HG03175 (cell line): ENCODE data around the gene OR9A4.

ENCODE experiments used
- ATAC-seq: cut with Tn5 transposase; IDR thresholded peaks from one replicate; pipeline ENCODE4 v1.9.1; 2021; ENCODE audit warnings: mild to moderate bottlenecking, moderate library complexity; ENCODE audit not compliant: unreplicated experiment

The OR9A4 gene

DNA sequence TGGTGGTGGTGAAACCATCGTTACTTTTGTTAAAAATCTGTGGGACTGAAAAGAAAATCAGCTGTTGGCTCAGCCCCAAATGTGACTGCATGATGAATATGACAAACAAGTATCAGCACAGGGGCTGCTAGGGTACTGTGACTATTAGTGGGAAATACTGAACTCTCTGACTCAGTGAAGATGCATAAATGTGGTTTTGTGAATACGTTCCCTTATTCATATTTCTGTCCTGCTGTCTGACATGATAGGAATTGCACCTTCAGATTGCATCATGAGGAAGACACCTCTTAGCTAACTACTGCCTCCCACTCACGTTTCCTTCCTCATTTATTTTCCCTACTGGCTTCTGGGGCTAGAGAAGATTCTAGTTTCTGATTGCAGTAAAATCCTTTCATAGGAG, 29.2 kb downstream of the OR9A4 start:
- no peak for ATAC-seq

DNA sequence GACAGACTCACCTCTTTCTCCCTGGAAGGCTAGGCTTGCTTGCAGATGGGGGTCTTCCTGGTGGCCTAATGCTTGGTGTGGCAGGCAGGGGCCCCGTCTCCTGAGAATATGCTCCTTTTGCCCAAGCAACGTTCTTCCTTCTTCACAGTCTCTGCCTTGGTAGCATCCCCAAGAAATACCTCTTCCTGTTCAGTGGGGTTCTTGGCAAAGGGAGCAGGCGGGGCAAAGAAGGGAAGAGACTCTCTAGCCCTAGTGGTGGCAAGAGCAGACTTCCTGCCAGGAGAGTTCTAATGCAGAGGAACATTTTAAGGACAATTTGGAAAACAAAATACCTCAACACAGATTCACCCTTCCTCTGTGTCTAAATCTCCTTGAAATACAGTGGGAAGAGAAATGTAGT, 30.6 kb downstream of the OR9A4 start, which contains the start of gene CLEC5A:
CLEC5A (minus strand) TSS at position 179 of the 400 bp plus-strand sequence. CDS start 682 bp downstream, outside the sequence.
- no peak for ATAC-seq

GRCh38 chr7:141949021-141949420, 32.8 kb downstream of the OR9A4 start:
- no peak for ATAC-seq

DNA sequence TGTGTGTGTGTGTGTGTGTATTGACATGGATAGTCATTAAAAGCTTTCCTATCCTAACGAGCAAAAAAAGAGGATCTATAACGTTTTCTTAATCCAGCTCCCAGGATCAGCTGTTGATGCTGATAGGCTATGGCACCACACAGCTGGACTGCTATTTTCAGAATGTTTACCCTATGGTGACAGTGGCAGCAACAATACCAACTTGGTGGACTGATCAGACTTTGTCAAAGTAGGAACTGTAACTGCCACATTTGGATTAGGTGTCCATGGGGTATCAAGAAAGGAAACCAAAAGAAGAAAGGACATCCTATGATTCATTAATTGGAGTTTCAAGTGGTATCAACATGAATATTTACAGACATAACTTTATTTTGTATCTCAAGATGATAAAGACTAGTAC, 33.3 kb downstream of the OR9A4 start:
- no peak for ATAC-seq

DNA sequence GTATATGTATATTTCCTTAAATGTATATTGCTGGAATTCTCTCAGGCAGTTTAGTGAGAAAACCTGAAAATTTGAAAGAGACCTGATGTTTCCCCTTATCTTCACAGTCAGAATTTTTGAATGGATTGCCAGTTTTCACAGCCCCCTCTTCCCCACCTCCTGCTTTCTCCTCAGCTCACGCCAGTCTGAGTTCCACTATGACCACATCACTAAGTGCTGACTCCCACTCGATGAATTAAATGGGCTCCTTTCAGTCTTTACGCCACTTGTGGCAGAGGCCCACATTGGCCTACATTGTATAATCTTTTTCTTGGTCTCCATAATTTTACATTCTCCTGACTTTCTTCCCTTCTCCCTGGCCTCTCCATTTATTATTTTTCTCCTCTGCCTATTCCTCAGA, 33.7 kb downstream of the OR9A4 start:
- ATAC-seq = no peak

- no peak for ATAC-seq
These were observed 34.6 kb downstream of the OR9A4 start for GRCh38 chr7:141950806-141951205.

DNA sequence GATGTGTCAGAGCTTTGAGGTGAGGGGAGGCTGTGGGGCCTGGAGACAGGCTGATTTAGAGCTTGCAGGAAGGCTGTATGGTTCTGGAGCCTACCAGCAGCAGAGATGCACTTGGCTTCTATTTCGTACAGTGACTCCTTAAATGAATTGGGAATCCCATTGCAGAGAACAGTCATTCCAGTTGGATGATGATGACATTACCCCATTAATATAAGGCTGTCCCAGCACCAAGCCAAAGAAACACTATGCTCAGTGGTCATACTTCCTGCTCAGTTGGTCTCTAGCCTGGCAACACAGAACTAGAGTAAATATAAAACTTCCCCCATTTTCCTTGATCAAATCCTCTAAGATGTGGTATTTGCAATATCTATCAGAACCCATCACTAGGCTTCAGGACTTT, 36.3 kb downstream of the OR9A4 start:
- ATAC-seq = no peak

DNA sequence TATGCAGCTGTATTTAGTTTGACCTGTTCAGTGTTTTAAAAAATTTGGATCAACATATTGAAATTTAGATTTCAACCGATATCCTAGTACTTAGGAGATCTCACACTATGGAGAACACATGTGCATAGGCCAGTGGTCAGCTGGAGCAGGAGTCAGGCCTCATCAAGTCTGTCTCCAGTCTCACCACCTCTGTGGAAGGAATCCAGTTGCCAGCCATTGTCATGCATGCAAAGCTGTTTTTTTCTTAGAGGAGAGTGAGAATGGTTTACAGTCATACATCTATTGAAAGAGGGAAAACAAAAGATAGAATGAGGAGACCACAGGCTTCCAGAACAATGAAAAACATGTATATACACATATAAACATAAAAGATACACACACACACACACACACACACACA, 38.1 kb downstream of the OR9A4 start:
- ATAC-seq = no peak

DNA sequence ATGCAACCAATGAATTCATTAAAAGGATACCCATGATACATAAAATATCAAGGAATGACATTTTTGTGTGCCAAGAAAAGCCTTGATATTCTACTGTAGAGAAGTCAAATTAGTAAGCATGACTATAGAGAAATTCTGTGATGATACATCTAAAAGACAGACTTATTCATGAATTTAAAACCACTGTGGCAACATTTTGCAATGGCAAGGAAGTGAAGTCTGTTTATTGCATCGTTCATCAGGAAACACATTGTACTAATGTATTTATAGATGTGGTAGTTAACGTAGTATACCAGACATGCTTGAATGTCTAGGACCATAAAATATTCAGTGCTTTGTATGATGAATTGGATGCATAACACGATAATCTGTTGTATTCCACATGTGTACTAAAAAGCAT, 39.9 kb downstream of the OR9A4 start:
- ATAC-seq = no peak

DNA sequence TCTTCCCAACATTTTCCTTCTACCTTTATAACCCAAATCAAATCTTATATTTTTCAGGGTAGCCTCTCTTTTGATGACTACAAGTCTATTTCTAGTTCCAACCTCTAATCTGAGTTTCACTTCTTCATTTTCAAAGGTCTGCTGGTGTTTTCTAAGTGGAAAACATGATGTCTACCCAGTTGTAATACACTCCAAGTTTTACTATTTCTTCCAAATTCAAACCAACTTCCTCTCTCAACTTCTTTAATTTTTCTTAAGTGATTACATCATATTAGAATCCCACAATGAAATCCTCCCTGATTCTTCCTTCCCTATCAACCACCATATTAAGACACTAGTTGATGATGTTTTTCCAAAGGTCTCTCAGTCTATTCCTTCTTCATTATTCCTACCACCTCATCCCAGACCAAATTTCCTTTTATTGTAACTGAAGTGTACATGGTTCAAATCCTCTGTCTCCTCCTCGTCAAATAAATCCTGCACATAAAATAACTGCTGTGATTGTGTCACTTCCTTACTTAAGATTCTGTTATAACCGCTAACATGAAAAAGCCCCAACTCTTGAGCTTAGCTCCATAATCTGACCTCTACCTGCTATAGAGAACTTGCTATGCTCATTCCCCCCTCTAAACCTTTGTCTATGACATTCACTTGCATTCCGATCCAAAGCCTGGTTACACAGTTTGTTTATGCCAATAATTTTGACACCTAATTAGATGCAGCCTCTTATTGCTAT, 44.7 kb downstream of the OR9A4 start:
- ATAC-seq = peak; percentile 86
